ENCODE results near the gene SHD. TPM values are rescaled to one million over a fixed set of nuclear protein-coding genes. Genes with fewer than 3 reads are reported as not detected.
A peak's percentile ranks its signal among the peaks of the same experiment; 100 is the strongest.
"Not testable (repeated sequence)": the region's sequence is repeated elsewhere in the genome, so short reads cannot be mapped to it uniquely, and the experiment has no call there.

SHD gene
- total and polyA plus RNA-seq, 5 experiments from 2014 or later = not detected

DNA sequence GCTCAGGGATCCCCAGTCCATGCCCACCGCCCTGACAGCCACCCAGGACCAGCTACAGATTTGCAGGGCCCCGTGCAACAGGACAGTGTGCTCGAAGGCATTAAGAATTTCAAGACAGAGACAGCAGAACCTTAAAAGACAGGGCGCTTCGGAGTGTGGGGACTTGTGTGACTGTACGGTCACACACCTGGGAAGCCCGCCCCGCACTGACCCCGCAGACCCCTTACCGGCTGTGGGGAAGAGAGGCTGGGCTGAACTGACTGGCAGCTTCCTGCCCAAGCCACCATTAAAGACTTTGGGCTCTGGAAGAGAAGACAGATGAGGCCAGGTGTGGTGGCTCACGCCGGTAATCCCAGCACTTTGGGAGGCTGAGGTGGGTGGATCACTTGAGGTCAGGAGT, 45.2 kb downstream of the SHD start:
- Mint-ChIP-seq H3K4me3 (no peak overlapping the region), H3K4me1 (peaks cover 22 to 32% (median 28%) of the 10 kb centered on the region in 4 donors), H3K27ac (no peak overlapping the region), H3K27me3 (peaks cover 0 to 4% (median 0%) of the 10 kb centered on the region in 5 donors), H3K36me3 (no peaks in the 10 kb centered on the region), H3K9me3 (no peaks in the 10 kb centered on the region)
- POLR2A ChIA-PET = interaction anchor here (1.0 to 2.7 kb wide), 2 partner anchors 19 to 45 kb away, joined by 3 to 8 read pairs; partner anchors contain the start of genes MPND and SHD
- DNase-seq (no peak), ATAC-seq (no peak)

DNA sequence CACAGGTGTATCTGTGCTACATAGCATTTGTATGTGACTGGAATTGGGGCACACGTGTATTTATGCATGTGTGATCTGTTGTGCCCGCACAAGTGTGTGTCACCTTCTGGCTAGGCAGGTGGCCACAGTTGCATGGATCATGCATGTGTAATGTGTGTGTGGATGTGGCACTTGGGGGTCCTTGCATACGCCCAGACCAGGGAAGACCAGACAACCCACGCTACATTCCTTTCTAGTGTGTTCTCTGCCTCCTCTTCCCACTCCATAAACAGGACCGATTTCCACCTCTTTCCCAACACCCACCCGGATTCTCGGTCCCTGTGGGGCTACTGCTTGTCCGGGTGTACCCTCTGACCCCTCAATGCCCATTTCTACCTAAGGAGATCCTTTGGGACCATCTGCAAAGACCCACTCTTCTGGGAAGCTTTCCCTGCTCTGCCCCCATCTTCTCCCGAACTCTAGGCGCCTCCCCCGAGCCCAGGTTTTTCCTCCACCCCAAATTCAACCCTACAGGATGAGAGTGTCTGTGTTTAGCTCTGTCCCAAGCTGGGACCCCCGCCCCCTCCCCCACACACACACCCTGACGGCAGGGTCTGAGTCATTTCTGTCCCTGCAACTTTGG, 47.3 kb downstream of the SHD start:
- Mint-ChIP-seq H3K9me3 (no peaks in the 10 kb centered on the region), H3K36me3 (no peaks in the 10 kb centered on the region), H3K27ac (peak overlapping the region in 4 of 10 donors; percentile 28 to 79 (median 40)), H3K4me1 (peaks cover 11 to 39% (median 33%) of the 10 kb centered on the region in 4 donors), H3K27me3 (peaks cover 0 to 4% (median 0%) of the 10 kb centered on the region in 5 donors), H3K4me3 (peak overlapping the region; percentile 40 to 93 (median 71))
- POLR2A ChIA-PET = interaction anchor here (0.5 kb wide), 1 partner anchor 107 kb away, joined by 4 read pairs; no protein-coding TSS in a partner anchor
- DNase-seq (peak in 1 of 10 donors; percentile 66), ATAC-seq (no peak)

DNA sequence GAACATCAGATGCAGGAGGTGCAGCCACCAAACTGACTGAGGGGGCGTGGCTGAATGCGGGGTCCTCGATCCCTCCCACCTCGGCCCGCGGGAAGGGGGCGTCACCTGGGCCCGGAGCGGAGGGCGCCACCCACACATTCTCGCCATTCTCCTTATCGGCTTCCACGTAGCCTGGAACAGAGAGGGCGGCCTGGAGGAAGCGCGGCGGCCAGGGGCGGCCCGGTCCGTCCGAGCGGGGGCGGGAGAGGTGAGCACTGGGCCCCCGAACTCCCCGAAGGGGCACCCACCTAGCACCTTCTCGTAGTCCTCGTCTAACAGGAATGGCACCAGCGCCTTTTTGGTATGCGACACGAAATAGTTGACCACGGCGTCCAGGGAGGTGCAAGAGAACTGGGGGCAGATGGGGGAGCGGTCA, 47.8 kb downstream of the SHD start:
- POLR2A ChIA-PET = no interaction called here
- no peak for ATAC-seq
- Mint-ChIP-seq H3K4me1 (peaks cover 11 to 39% (median 33%) of the 10 kb centered on the region in 4 donors), H3K36me3 (no peaks in the 10 kb centered on the region), H3K27me3 (peaks cover 0 to 4% (median 0%) of the 10 kb centered on the region in 5 donors), H3K9me3 (no peaks in the 10 kb centered on the region), H3K4me3 (peak overlapping the region; percentile 71 to 95 (median 85)), H3K27ac (peak overlapping the region in 2 of 10 donors; percentile 34 to 79)
- peak in 4 of 10 donors; percentile 21 to 50 (median 33) for DNase-seq

DNA sequence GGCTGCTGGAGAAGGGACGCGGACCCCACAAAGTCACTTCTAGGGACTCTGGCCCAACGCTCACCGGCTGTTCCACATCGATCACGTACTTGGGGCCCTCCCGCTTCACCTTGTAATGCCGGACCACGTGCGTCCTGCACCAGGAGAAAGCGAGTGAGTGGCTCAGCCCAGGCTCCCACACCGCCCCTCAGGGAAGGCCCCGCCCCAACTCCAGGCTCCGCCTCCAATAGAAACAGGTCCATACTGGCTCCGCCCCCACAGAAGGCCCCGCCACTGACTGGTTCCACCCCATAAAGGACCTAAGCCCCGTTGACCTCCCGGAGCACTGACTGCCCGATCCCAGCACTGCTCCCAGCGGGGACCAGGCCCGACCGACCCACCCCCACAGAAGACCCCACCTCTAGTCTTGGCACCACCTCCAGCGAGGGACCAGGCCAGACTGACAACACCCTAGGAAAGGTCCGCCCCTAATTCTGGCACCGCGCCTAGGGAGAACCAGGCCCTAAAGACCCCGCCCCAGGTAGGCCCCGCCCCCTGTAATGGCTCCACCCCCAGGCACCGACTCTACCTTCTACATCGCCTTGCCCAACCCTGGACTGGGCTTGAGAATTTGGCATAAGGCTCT, 48.3 kb downstream of the SHD start:
- H3K4me3 Mint-ChIP-seq = peak overlapping the region; percentile 71 to 95 (median 85)
- no peaks in the 10 kb centered on the region for H3K36me3 Mint-ChIP-seq
- peak overlapping the region in 7 of 10 donors; percentile 73 to 95 (median 86) for H3K27ac Mint-ChIP-seq
- peaks cover 0 to 4% (median 0%) of the 10 kb centered on the region in 5 donors for H3K27me3 Mint-ChIP-seq
- ATAC-seq (peak; percentile 27 to 29), DNase-seq (peak; percentile 37 to 84 (median 58))
- POLR2A ChIA-PET = interaction anchor here (0.9 to 1.3 kb wide), 6 partner anchors 16 to 639 kb away, joined by 3 to 18 read pairs (median 3); partner anchors contain the start of genes MPND and TMIGD2
- no peaks in the 10 kb centered on the region for H3K9me3 Mint-ChIP-seq
- H3K4me1 Mint-ChIP-seq = peaks cover 11 to 39% (median 33%) of the 10 kb centered on the region in 4 donors

DNA sequence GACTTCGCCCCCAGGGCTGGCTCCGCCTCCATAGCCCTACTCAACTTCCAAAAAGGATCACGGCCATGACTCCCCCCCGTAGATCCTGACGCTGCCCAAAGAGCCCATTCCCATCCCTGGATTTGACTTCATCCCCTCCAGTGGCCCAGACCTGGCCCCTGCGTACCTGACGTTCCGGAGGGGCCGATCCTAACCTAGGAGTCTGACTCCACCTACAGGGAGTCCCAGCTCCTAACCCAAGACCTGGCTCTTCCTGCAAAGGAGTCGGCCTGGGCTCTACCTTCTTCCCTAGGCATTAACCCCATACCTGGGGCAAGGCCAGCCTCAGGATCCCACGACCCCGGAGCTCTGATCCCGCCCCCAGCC, 48.8 kb downstream of the SHD start:
- Mint-ChIP-seq H3K4me3 (peak overlapping the region; percentile 71 to 95 (median 85)), H3K27ac (peak overlapping the region in 7 of 10 donors; percentile 62 to 95 (median 86)), H3K4me1 (peaks cover 11 to 39% (median 33%) of the 10 kb centered on the region in 4 donors), H3K9me3 (no peaks in the 10 kb centered on the region), H3K36me3 (no peaks in the 10 kb centered on the region), H3K27me3 (peaks cover 0 to 4% (median 0%) of the 10 kb centered on the region in 5 donors)
- ATAC-seq (peak; percentile 16 to 28), DNase-seq (no peak)
- POLR2A ChIA-PET = interaction anchor here (0.5 to 1.3 kb wide), 8 partner anchors 10 to 640 kb away, joined by 3 to 18 read pairs (median 3); partner anchors contain the start of genes MPND and TMIGD2

DNA sequence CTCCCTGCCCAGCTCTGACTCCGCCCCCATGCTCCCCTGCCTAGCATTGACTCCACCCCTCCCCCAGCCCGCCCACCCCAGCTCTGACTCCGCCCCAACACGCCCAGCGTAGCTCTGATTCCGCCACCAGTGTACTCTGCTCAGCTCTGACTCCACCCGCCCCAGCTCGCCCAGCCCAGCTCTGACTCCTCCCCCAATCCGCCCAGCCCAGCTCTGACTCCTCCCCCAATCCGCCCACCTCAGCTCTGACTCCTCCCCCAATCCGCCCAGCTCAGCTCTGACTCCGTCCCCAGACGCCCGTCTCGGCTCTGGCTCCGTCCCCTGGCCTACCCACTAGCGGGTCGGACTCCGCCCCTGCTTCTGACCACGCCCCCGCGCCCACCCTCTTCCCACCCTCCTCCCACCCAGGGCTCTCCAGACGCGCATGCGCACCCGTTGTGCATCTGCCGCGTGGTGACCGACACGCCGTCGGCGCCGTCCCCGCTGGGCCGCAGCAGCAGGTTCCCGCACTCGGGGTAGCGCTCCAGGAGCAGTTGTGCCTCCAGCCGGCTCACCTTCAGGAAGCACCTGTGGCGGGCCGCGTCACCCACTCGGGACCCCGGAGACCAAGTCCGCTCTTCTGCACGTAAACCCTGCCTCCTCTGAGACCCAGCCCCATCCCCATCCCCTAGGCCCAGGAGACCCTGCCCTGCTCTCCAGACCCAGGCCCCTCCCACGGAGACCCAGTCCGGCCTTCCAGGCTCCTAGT, 49.4 kb downstream of the SHD start:
- ATAC-seq = peak; percentile 82 to 87
- POLR2A ChIA-PET = interaction anchor here (0.5 to 2.7 kb wide), 10 partner anchors 8 to 640 kb away, joined by 3 to 18 read pairs (median 3); partner anchors contain the start of genes MPND and TMIGD2
- Mint-ChIP-seq H3K27me3 (peaks cover 0 to 4% (median 0%) of the 10 kb centered on the region in 5 donors), H3K4me1 (peaks cover 11 to 39% (median 33%) of the 10 kb centered on the region in 4 donors), H3K9me3 (no peaks in the 10 kb centered on the region), H3K27ac (peak overlapping the region; percentile 43 to 98 (median 88)), H3K36me3 (no peaks in the 10 kb centered on the region), H3K4me3 (peak overlapping the region; percentile 75 to 95 (median 85))
- peak; percentile 87 to 99 (median 94) for DNase-seq

DNA sequence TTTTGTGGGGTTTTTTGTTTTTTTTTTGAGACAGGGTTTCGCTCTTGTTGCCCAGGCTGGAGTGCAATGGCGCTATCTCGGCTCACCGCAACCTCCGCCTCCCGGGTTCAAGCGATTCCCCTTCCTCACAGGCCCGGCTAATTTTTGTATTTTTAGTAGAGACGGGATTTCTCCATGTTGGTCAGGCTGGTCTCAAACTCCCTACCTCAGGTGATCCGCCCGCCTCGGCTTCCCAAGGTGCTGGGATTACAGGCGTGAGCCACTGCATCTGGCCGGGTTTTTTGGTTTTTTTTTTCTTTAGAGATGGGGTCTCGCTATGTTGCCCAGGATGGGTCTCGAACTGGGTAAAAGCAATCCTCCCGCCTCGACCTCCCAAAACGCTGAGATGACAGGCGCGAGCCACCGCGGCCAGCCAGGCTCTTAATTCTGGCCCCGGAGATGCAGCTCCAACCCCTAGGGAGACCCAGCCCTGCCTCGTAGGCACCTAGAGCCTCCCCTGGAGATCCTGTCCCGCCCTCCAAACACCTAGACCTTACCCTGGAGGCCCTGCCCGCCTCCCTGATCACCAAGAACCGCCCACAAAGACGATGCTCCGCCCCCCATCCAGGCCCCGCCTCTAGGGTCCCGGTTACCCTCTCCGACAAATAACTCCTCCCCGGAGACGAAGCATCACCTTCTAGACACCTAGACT, 50.1 kb downstream of the SHD start:
- not testable (repeated sequence) for H3K9me3 Mint-ChIP-seq, ATAC-seq, H3K36me3 Mint-ChIP-seq, H3K27me3 Mint-ChIP-seq
- DNase-seq = peak in 4 of 10 donors; percentile 37 to 51 (median 42)
- POLR2A ChIA-PET = interaction anchor here (0.6 to 2.7 kb wide), 3 partner anchors 8 to 97 kb away, joined by 3 to 13 read pairs (median 4); partner anchors contain the start of gene MPND
- Mint-ChIP-seq H3K4me1 (peaks cover 13 to 39% (median 33%) of the 10 kb centered on the region in 4 donors), H3K27ac (peak overlapping the region in 9 of 10 donors; percentile 62 to 98 (median 91)), H3K4me3 (peak overlapping the region; percentile 75 to 95 (median 85))

DNA sequence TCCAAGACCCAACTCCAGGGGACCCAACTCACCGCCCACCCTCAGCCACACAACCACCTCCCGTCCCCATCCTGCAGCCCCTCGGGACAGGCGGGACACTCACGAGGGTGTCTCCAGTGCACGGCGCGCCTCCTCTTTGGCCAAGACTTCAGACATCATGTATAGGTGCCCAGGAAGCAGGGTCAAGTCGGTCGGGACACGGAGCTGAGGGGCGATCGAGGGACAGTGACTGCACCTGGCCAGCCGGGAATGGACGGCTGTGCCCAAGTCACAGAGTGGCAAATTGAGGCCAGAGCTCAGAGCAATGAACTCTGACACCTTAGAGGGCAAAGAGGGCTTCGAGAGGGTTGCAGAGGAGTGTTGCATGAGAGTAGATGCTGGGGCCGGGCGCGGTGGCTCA, 50.8 kb downstream of the SHD start:
- Mint-ChIP-seq H3K36me3 (peaks cover 0 to 2% (median 0%) of the 10 kb centered on the region in 3 donors), H3K4me1 (peaks cover 15 to 41% (median 33%) of the 10 kb centered on the region in 4 donors), H3K4me3 (peak overlapping the region in 6 of 10 donors; percentile 18 to 85 (median 54)), H3K27ac (peak overlapping the region in 3 of 10 donors; percentile 28 to 95 (median 74)), H3K27me3 (peaks cover 0 to 4% (median 0%) of the 10 kb centered on the region in 5 donors), H3K9me3 (peaks cover 0 to 9% (median 0%) of the 10 kb centered on the region in 9 donors)
- no peak for ATAC-seq
- no peak for DNase-seq
- POLR2A ChIA-PET = interaction anchor here (0.6 to 2.7 kb wide), 2 partner anchors 13 to 98 kb away, joined by 4 to 13 read pairs; partner anchors contain the start of gene MPND

DNA sequence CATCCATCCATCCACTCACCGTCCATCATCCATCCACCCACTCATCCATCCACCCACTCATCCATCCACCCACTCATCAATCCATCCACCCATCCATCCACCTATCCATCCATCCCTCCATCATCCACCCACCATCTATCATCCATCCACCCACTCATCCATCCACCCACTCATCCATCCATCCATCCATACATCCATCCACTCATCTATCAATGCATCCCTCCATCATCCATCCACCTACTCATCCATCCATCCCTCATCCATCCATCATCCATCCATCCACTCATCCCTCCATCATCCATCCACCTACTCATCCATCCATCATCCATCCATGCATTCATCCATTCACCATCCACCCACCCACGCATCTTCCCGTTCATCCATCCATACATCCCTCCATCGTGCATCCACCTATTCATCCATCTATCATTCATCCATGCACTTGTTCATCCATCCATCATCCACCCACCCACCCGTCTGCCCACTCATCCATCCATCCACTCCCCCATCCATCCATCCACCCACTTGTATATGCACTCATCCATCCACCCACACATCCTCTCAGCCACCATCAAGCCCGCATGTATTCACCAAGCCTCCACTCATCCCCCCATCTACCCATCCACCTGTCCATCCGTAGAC, 56.0 kb downstream of the SHD start:
- ATAC-seq = no peak
- POLR2A ChIA-PET = no interaction called here
- H3K27me3 Mint-ChIP-seq = no peaks in the 10 kb centered on the region
- no peak overlapping the region for H3K4me3 Mint-ChIP-seq
- no peak for DNase-seq
- peaks cover 13 to 23% (median 21%) of the 10 kb centered on the region in 4 donors for H3K4me1 Mint-ChIP-seq
- peaks cover 0 to 2% (median 0%) of the 10 kb centered on the region in 3 donors for H3K36me3 Mint-ChIP-seq
- H3K27ac Mint-ChIP-seq = peak overlapping the region in 4 of 10 donors; percentile 2 to 91 (median 23)
- H3K9me3 Mint-ChIP-seq = peaks cover 0 to 18% (median 0%) of the 10 kb centered on the region in 9 donors

DNA sequence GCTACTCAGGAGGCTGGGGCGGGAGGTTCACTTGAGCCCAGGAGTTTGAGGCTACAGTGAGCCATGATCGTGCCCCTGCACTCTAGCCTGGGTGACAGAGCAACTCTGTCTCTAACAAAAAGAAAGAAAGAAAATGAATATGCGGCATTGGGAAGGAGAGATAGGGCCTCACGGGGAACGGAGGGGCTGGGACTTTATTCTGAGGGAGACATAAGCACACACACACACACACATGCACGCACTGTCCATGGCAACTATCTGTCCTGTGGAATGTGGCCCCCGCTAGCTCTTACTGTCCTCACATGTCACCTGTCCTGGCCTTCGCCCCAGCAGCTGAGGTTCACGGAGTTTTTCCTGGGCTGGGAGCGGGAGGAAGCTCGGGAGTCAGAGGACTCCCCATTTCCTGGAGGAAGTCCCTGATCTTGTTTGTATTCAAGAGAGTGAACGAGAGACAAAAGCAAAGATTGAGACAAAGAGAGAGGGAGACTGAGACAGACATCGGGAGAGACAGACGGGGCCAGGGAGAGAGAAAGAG, 58.9 kb downstream of the SHD start:
- Mint-ChIP-seq H3K27ac (peak overlapping the region; percentile 68 to 97 (median 92)), H3K4me1 (peaks cover 23 to 33% (median 27%) of the 10 kb centered on the region in 4 donors), H3K4me3 (peak overlapping the region; percentile 82 to 95 (median 87)), H3K27me3 (peaks cover 0 to 2% (median 0%) of the 10 kb centered on the region in 5 donors), H3K36me3 (peaks cover 0 to 2% (median 0%) of the 10 kb centered on the region in 3 donors), H3K9me3 (peaks cover 0 to 18% (median 0%) of the 10 kb centered on the region in 9 donors)
- ATAC-seq (no peak), DNase-seq (peak in 1 of 10 donors; percentile 26)
- POLR2A ChIA-PET = interaction anchor here (0.7 to 1.5 kb wide), 3 partner anchors 10 to 15 kb away, joined by 4 to 6 read pairs (median 4); no protein-coding TSS in a partner anchor
